Measurements from ENCODE around the gene ZC3H11A. TPM values are rescaled to one million over a fixed set of nuclear protein-coding genes. Genes with fewer than 3 reads are reported as not detected.

Gene ZC3H11A
- total RNA-seq, 4 donors from 2014 or later: 73.2 to 85.6 (median 81.3) TPM

DNA sequence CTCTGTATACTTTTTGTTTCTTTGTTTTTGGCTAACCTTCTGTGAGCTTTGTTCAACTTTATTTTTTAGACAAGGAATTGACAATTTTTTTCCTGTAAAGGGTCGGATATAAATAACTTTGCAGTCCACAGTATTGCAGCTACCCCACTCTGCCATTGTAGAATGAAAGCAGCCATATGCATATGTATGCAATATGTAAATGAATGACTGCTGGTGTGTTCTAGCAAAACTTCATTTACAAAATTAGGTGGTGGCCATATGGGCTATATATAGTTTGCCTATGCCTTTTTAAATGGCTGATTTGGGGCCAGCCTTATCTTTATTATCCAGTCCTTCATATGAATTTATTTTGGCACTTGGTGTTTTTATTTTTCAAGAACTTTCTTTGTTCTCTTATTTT lies 48.0 kb downstream of the ZC3H11A start:
- H3K36me3 ChIP-seq: peaks cover 39 to 90% (median 83%) of the 10 kb centered on the region in 4 donors
- peaks cover 0 to 10% (median 5%) of the 10 kb centered on the region in 4 donors for H3K4me1 ChIP-seq
- H3K4me3 ChIP-seq: no peak overlapping the region
- DNase-seq (ENCODE audit: extremely low spot score): no peak
- H3K27ac ChIP-seq (replicated peaks in 1 of 4): no peak overlapping the region
- intact Hi-C loops (cut with DNase I): no loop called here
- H3K9me3 ChIP-seq: no peaks in the 10 kb centered on the region
- H3K27me3 ChIP-seq: no peaks in the 10 kb centered on the region
- TF ChIP-seq CTCF (IDR thresholded peaks at IDR 0.05): no peak
- 83% methylated on average over 1 of the region's 1 CpG for WGBS

Small RNA genes lying within 50 kb of the gene (small RNA-seq; reads per million reads assigned to genes)
- 0 to 0.25 (median 0) reads per million in 3 donors for gene ZC3H11A

Other genes starting within 250 kb of the ZC3H11A start
- 100 to 1,000 TPM; 177 to 395 (median 260) TPM for gene ATP2B4, start 168.8 kb upstream of the ZC3H11A start, total RNA-seq
- 1 to 10 TPM in 2 of 4 donors, under 1 TPM in 2; 0.13 to 2.3 (median 0.97) TPM for gene LAX1, start 30.4 kb upstream of the ZC3H11A start, total RNA-seq
- 10 to 100 TPM; 13.7 to 20.4 (median 15.0) TPM for gene ZBED6, start within 50 bp of the ZC3H11A start, total RNA-seq
- gene SNRPE, start 66.0 kb downstream of the ZC3H11A start, total RNA-seq: 10 to 100 TPM; 19.0 to 45.7 (median 35.1) TPM